Femur (tissue), 1 donor: ENCODE data around the gene GABRB1.

ENCODE experiments used
- DNase-seq: peaks from one replicate; pipeline ENCODE4 v3.0.0-alpha.2; 2017

Gene GABRB1

DNA sequence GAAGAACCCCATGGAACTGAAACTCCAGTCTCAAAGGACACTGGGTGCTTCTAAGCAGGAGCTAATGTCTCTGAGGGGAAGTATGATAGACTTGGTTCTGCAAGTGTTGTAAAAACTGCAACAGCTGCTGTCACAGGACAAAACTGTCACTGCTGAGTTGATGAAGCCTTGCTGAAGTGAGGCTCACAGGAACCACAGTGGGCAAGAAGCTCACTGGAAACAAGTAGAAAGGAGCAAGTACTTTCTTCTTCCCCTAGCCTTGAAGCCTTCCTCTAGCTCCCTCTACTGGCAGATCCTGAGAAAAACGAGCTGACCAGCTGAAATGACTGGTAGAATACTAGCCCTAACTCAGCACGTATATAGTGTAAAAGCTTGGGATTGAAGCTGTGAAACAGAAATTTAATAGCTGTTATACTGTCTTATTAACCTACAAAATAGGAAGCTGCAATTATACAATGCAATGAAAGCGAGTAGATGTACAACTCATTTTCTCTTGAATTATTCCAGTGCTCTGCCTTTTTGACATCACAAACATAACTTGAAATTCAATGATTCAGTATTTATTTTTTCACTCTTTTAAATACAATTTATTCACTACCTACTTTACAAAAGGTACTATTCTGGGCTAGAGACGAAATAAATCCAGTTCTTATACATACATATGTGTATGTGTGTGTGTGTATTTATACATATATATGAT is 91.4 kb downstream of the GABRB1 start:
- DNase-seq, result peak; percentile 62

- DNase-seq, result no peak
Measured at GRCh38 chr4:47128991-47129390, 97.6 kb downstream of the GABRB1 start.

DNA sequence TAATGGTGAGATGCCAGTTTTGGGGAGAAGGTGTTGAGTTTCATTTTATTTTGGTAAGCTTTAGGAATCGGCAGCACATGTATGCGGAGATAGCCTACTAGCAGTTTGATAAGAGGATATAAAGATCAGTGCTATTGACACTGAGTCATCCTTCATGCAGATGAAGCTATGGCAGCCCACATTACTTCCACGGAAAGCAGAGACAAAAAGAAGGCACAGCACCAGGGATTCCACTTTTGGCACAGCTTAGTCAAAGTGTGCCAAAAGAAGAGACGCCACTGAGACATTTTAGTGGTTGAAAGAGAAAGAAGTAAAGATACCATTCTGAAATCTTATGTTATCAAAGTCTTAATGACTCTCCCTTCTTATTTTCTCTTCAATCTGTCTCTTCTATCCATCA is 103.8 kb downstream of the GABRB1 start:
- DNase-seq, result no peak

GRCh38 chr4:47143261-47143660 is 111.9 kb downstream of the GABRB1 start:
- no peak for DNase-seq

DNA sequence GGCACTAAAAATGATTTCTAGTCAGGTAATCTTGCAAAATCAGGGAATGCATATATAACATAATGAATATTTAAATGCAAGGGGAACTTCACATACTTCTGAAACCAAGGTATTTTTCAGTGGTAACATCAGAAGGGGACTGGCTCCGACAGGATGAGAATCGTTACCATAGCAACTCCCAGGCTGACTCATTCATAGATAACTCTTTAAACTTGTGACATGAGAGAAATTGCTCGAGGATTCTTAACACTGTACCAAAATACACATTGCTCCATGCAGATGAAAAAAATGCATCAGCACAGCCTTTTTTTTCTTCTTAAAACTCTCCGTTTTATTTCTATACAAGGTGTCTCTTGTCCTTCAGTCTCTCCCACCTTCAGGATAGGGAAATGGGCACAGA is 114.3 kb downstream of the GABRB1 start:
- DNase-seq, result no peak

DNA sequence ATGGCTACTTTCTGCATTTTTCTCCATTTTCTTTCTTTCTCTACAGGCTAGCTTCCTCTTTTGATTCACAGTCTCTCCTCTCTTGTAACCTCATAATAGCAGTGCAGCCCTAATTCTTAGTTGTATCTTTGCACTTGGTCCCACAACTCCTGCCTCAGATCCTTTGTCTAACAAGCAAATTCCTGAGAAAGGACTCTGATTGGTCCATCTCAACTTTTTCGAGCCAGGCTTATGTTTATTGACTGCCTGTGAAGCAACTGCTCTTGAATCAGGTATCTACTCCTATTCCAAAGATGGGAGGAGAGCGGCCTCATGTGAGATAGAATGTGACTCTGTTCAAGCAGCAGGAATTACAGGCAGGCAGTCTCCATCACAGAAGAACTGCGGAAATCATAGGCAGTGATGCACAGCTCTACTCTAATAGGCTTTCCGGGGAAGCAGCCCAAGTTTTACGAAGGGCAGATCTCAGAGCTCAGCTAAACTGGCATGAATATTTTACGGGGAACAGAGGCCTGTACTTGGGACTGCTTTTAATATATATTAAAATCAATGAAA is 123.5 kb downstream of the GABRB1 start:
- DNase-seq, result no peak

- DNase-seq, result no peak
Measured at GRCh38 chr4:47155919-47156318, 124.6 kb downstream of the GABRB1 start.

GRCh38 chr4:47160095-47160494 is 128.7 kb downstream of the GABRB1 start:
- DNase-seq, result no peak

GRCh38 chr4:47167081-47168035 is 136.0 kb downstream of the GABRB1 start:
- no peak for DNase-seq

- no peak for DNase-seq
Measured at GRCh38 chr4:47184083-47184482, 152.7 kb downstream of the GABRB1 start.

DNA sequence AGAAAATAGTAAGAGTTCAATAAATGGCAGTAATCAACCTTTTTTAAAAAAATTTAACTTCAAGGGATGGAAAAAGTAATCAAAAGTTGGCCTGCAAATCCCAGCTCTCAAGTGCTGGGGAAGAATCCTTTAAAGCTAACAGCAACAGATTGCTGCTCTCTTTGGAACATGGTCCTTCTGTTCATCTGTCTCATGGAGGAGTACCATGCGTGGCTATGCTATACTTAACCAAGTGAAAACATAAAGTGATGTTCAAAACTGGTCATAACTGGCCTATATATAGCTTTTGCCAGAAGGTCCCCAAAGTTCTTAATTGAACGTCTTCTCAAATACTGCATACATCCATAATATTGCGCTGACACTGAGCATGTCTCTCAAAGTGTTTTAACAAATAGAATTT is 154.4 kb downstream of the GABRB1 start:
- DNase-seq, result no peak

DNA sequence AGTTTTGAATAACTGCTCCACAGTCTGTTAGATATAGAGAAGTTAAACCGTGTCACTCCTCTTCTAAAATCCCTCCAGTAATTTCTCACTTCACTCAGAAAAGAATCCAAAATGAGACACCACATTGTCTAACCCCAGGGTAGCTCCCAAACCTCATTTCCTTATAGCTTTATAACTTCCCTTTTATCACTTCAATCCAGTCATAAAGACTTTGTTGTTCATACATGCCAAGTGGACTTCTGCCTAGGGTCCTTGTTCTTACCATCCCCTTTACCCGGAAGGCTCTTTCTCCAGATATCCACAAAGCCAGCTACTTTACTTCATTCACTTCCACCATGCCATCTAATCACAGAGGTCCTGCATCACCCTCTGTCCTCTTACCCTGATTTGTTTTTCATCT is 156.2 kb downstream of the GABRB1 start:
- no peak for DNase-seq

DNA sequence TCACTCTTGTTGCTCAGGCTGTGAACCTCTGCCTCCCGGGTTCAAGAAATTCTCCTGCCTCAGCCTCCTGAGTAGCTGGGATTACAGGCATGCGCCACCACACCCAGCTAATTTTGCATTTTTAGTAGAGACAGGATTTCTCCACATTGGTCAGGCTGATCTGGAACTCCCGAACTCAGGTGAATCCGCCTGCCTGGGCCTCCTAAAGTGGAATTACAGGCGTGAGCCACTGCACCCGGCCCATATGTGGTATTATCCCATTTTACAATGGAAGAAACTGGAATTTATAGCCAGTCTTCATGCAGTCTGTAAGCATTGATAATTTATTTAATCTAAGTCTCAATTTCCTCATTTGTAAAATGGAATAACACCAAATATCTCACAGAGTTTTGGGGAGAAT is 161.8 kb downstream of the GABRB1 start:
- no peak for DNase-seq

DNA sequence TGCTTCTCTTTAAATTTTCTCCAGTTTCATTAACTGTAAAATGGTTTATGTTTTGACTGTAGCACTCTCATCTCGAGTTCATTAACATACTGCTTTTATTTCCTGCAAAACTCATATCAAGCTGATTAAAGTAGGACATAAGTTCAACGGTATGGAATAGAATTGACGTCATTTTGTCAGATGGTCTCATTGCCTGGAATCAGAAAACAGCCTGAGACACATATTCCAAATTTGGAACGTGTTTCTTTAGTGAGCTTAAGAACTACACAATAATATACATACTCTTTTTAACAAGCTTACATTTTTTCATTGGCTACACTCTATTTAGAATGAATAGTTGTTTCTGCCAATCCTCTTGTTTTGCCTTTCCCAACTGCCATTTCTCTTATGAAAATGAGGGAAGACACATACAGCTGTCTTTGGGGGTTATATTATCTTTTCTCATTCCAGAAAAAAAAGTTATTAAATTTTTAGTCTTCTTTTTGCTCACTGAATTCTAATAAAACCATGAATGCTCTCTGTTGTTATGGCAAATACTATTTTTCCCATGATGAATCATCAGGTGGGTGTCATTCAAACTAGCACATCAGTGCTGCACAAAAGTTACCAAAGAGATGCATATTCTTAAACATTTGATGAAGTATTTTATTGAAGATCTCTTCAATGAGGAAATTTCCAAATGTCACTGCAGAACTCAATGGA is 162.8 kb downstream of the GABRB1 start:
- no peak for DNase-seq

- no peak for DNase-seq
Measured at GRCh38 chr4:47195706-47196105, 164.3 kb downstream of the GABRB1 start.

DNA sequence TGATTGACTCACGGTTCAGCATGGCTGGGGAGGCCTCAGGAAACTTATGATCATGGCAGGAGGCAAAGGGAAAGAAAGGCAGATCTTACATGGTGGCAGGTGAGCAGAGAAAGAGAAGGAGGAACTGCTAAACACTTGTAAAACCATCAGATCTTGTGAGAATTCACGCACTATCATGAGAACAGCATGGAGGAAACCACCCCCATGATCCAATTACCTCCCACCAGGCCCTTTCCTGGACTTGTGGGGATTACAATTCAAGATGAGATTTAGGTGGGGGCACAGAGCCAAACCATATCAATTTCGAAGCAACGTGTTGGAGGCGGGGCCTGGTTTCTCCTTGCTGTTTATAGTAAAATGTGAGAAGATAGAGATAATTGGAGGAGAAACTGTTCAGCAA is 167.4 kb downstream of the GABRB1 start:
- no peak for DNase-seq

- DNase-seq, result no peak
Measured at GRCh38 chr4:47203593-47203992, 172.2 kb downstream of the GABRB1 start.

DNA sequence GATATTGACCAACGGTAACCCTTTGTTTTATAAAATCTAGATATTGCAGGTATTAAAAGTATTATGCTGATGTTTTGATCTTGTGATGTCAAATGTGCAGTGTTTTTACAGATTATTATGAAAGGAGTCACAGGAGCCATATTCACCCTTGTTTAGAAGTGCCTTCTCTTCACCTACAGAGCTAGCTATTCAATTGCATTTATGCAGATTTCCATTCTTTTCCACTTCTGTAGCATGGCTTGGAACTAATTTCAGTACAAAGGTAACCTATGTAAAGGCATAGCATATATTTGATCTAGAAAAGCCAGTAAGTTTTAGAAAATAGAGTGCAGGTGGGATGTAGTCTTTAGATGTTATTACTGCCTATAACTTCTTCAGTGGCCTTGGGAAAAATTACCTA is 176.2 kb downstream of the GABRB1 start:
- DNase-seq, result no peak

DNA sequence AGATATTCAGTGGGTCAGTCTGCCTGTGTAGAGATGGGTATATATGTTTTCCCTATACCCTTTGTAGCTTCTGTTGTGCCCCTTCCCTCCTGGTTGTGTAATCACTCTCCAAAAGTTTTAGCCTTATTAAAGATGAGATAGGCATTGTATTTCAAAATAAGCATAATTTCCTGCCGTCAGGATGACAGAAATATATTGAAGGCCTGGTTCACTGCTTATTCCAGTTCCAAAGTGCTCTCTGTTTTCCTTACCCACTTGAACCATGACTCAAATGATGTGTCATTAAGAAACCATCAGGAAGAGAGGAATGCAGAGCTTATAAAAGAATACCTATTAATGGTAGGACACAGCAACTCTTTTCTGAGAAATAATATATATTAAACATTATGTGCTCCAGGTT is 178.5 kb downstream of the GABRB1 start:
- DNase-seq, result no peak

DNA sequence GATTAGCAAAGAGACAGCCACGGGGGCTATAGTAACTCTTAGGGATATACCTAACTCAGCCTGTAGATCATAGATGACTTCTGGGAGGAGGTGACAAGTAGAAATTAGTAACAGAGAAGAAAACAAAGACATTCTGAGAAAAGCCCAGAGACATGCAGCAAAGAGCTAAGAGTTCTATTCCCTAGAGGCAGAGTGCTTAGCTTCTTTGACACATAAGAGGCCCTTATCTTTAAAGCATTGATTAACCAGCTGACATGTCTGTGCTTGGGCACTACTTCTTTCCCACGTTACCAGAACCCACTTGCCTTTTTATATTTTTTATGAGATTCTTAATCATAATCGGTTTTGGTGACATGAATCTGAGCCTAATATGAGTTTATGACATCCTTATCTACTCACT is 179.5 kb downstream of the GABRB1 start:
- no peak for DNase-seq

GRCh38 chr4:47213106-47213505 is 181.7 kb downstream of the GABRB1 start:
- DNase-seq, result no peak

GRCh38 chr4:47213539-47213938 is 182.2 kb downstream of the GABRB1 start:
- no peak for DNase-seq

DNA sequence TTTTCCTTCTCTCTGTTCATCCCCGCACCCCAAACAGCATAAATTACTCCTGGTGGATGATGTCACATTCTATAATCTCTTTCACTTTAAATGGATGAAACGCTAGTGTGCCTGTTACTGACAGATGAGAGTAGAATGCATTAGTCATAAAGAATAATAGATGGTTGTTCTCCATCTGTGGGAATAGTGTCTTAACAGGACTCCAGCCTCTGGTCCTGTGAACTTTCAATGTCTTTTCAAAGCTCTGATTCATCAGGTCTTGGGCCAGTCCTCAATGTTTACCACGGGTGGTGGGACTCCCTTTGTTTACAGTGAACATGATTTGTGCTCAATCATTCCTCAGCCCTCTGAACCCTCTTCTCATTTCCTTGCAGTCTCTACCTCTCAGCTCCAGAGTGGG is 182.6 kb downstream of the GABRB1 start:
- DNase-seq, result no peak
